ENCODE measurements around the gene DTX3. TPM values are rescaled to one million over a fixed set of nuclear protein-coding genes. Genes with fewer than 3 reads are reported as not detected.
"Not testable (repeated sequence)": the region's sequence is repeated elsewhere in the genome, so short reads cannot be mapped to it uniquely, and the experiment has no call there.

The DTX3 gene
- total RNA-seq, 1 experiment from 2014 or later, result 0.37 TPM

GRCh38 chr12:57569858-57570257 is 34.8 kb upstream of the DTX3 start:
- Histone ChIP-seq H3K36me3 (ENCODE audit: control insufficient read depth in 1 of 2, insufficient read depth in 2 of 2, low read length in 2 of 2) (peaks cover 0 to 6% of the 10 kb centered on the region in 2 experiments; a peak in 2 of 4 replicates), H3K27me3 (ENCODE audit: insufficient read depth, low read length) (no peaks in the 10 kb centered on the region), H3K9me2 (ENCODE audit: insufficient read depth) (no peaks in the 10 kb centered on the region), H3K9me3 (ENCODE audit: control insufficient read depth in 1 of 2, insufficient read depth in 1 of 2, low read depth in 1 of 2, low read length in 2 of 2) (no peaks in the 10 kb centered on the region), H3K27ac (ENCODE audit: low read depth, low read length) (no peak overlapping the region), H3K4me1 (ENCODE audit: control insufficient read depth in 1 of 2, insufficient read depth in 2 of 2, low read length in 2 of 2) (no peaks in the 10 kb centered on the region), H2AFZ (ENCODE audit: low read depth, low read length, poor library complexity, severe bottlenecking) (no peak overlapping the region), H3K4me2 (ENCODE audit: low read length) (no peak overlapping the region), H3K79me2 (ENCODE audit: insufficient read depth, low read length) (no peaks in the 10 kb centered on the region), H3K4me3 (replicated peaks in 1 of 2; ENCODE audit: low read depth in 1 of 2, low read length in 2 of 2) (no peak overlapping the region), H4K20me1 (ENCODE audit: insufficient read depth) (no peaks in the 10 kb centered on the region), H3K9ac (ENCODE audit: low read length) (no peak overlapping the region)
- intact Hi-C loops (cut with micrococcal nuclease), result no loop called here
- no peak for DNase-seq (ENCODE audit: low read depth, low spot score)
- ChIA-PET CTCF (interaction anchor here (2.6 kb wide), 1 partner anchor 13 kb away, joined by 12 read pairs; no protein-coding TSS in a partner anchor), POLR2A (no interaction called here), RAD21 (ENCODE audit: low non-redundant PET in 1 of 2, low total read pairs in 2 of 2, uncharacterized antibody in 2 of 2, unreplicated experiment in 2 of 2) (no interaction called here)
- BruUV-seq (replicated peaks), result no TSS peak
- TF ChIP-seq ATF3 (IDR thresholded peaks at IDR 0.05), result no peak
- TF ChIP-seq CBX3 (IDR thresholded peaks at IDR 0.05; ENCODE audit: low read depth), result no peak
- TF ChIP-seq SIN3A (IDR thresholded peaks at IDR 0.05; ENCODE audit: low read depth), result no peak
- TF ChIP-seq MAX (IDR thresholded peaks at IDR 0.05), result no peak
- no peak for TF ChIP-seq EZH2 (IDR thresholded peaks at IDR 0.05)
- TF ChIP-seq JUND (IDR thresholded peaks at IDR 0.05), result no peak
- no peak for TF ChIP-seq CTCF (IDR thresholded peaks at IDR 0.05 in 2 of 3, conservative IDR thresholded peaks at IDR 0.05 in 1 of 3; ENCODE audit: borderline replicate concordance in 1 of 3, insufficient read depth in 1 of 3, low read depth in 2 of 3, low read length in 2 of 3)
- TF ChIP-seq RAD21 (IDR thresholded peaks at IDR 0.05; ENCODE audit: low read depth), result no peak
- no peak for TF ChIP-seq YY1 (IDR thresholded peaks at IDR 0.05; ENCODE audit: extremely low read depth, insufficient replicate concordance, low read depth, low read length)
- TF ChIP-seq POLR2AphosphoS5 (IDR thresholded peaks at IDR 0.05; ENCODE audit: low read depth, low read length), result no peak
- no peak for TF ChIP-seq ZBTB33 (IDR thresholded peaks at IDR 0.05; ENCODE audit: extremely low read depth, insufficient replicate concordance, low read length)
- TF ChIP-seq EGR1 (IDR thresholded peaks at IDR 0.05; ENCODE audit: low read depth), result no peak
- no peak for TF ChIP-seq EZH2phosphoT487 (IDR thresholded peaks at IDR 0.05; ENCODE audit: borderline replicate concordance)
- no peak for ATAC-seq

- BruUV-seq (replicated peaks); H3K9me3 ChIP-seq (ENCODE audit: control insufficient read depth in 1 of 2, insufficient read depth in 1 of 2, low read depth in 1 of 2, low read length in 2 of 2); H3K4me2 ChIP-seq (ENCODE audit: low read length); POLR2A ChIA-PET; H3K36me3 ChIP-seq (ENCODE audit: control insufficient read depth in 1 of 2, insufficient read depth in 2 of 2, low read length in 2 of 2); DNase-seq (ENCODE audit: low read depth, low spot score); H3K4me3 ChIP-seq (replicated peaks in 1 of 2; ENCODE audit: low read depth in 1 of 2, low read length in 2 of 2); H3K4me1 ChIP-seq (ENCODE audit: control insufficient read depth in 1 of 2, insufficient read depth in 2 of 2, low read length in 2 of 2); ATAC-seq; H3K27me3 ChIP-seq (ENCODE audit: insufficient read depth, low read length); intact Hi-C loops (cut with micrococcal nuclease); H2AFZ ChIP-seq (ENCODE audit: low read depth, low read length, poor library complexity, severe bottlenecking); H3K9ac ChIP-seq (ENCODE audit: low read length); H3K9me2 ChIP-seq (ENCODE audit: insufficient read depth); H3K79me2 ChIP-seq (ENCODE audit: insufficient read depth, low read length); H3K27ac ChIP-seq (ENCODE audit: low read depth, low read length); RAD21 ChIA-PET (ENCODE audit: low non-redundant PET in 1 of 2, low total read pairs in 2 of 2, uncharacterized antibody in 2 of 2, unreplicated experiment in 2 of 2); H4K20me1 ChIP-seq (ENCODE audit: insufficient read depth): not testable (repeated sequence)
- CTCF ChIA-PET, result interaction anchor here (2.6 kb wide), 1 partner anchor 13 kb away, joined by 12 read pairs; no protein-coding TSS in a partner anchor
Observed at GRCh38 chr12:57570438-57570837, 34.2 kb upstream of the DTX3 start.

Measured in HCT116 (cell line).